Mesothelial cell of epicardium (in vitro differentiated cells): ENCODE measurements around the gene DOK6. TPM values are rescaled to one million over a fixed set of nuclear protein-coding genes. Genes with fewer than 3 reads are reported as not detected.

Source experiments
- DNase-seq, 2 experiments: peaks; one replicate each; pipeline ENCODE4 v3.0.0; 2021; ENCODE audit warnings: low spot score in 2 of 2; ENCODE audit not compliant: unreplicated experiment in 2 of 2
- H3K27ac Mint-ChIP-seq: 2 replicates; pipeline ENCODE4 v1.8.0; 2021; ENCODE audit warnings: mixed read lengths
- H3K27me3 Mint-ChIP-seq: 2 replicates; pipeline ENCODE4 v1.8.0; 2021; ENCODE audit warnings: low read depth, mixed read lengths
- H3K36me3 Mint-ChIP-seq: 2 replicates; pipeline ENCODE4 v1.8.0; 2021; ENCODE audit warnings: mixed read lengths
- H3K4me1 Mint-ChIP-seq: 2 replicates; pipeline ENCODE4 v1.8.0; 2021; ENCODE audit warnings: mixed read lengths
- H3K4me3 Mint-ChIP-seq: 2 replicates; pipeline ENCODE4 v1.8.0; 2021; ENCODE audit warnings: mild to moderate bottlenecking, moderate library complexity, mixed read lengths
- H3K9me3 Mint-ChIP-seq: 2 replicates; pipeline ENCODE4 v1.8.0; 2021; ENCODE audit warnings: mixed read lengths
- total RNA-seq: library from RNA; stranded (reverse); gene quantifications from 3 replicates; pipeline ENCODE4 v1.2.1, GENCODE V29; 2021
- TF ChIP-seq, protein P1 (sequence below): fragments of 200-600 bp; sonication (generic); IDR thresholded peaks from one replicate; pipeline ENCODE4 v1.5.0; 2021; ENCODE audit warnings: antibody characterized with exemption; ENCODE audit not compliant: unreplicated experiment

Gene DOK6
- total RNA-seq, 1 donor from 2014 or later: 4.9 TPM

DNA sequence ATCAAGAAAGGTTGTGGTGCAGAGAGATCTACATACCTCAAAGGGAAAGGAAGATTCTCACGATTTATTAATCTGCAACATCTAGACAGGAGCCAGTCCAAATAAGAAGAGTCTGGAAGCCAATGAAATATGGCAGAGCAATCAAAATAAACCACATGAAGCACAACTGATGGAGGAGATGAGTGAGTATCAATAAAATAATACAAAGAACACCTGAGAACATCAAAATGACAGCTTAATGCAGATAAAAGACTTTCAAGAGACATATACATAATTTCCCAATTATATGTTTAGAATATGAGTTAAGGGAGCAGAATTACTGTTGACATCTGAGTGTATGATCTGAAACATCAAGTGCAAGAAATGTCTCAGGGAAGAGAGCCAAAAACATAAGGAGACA, 12.5 kb upstream of the DOK6 start:
- no peak overlapping the region for H3K27ac Mint-ChIP-seq
- TF ChIP-seq, protein P1, sequence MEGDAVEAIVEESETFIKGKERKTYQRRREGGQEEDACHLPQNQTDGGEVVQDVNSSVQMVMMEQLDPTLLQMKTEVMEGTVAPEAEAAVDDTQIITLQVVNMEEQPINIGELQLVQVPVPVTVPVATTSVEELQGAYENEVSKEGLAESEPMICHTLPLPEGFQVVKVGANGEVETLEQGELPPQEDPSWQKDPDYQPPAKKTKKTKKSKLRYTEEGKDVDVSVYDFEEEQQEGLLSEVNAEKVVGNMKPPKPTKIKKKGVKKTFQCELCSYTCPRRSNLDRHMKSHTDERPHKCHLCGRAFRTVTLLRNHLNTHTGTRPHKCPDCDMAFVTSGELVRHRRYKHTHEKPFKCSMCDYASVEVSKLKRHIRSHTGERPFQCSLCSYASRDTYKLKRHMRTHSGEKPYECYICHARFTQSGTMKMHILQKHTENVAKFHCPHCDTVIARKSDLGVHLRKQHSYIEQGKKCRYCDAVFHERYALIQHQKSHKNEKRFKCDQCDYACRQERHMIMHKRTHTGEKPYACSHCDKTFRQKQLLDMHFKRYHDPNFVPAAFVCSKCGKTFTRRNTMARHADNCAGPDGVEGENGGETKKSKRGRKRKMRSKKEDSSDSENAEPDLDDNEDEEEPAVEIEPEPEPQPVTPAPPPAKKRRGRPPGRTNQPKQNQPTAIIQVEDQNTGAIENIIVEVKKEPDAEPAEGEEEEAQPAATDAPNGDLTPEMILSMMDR: no peak
- H3K27me3 Mint-ChIP-seq: peaks cover under 1% of the 10 kb centered on the region
- DNase-seq: no peak
- H3K4me3 Mint-ChIP-seq: no peak overlapping the region
- no peaks in the 10 kb centered on the region for H3K36me3 Mint-ChIP-seq
- H3K4me1 Mint-ChIP-seq: no peaks in the 10 kb centered on the region
- H3K9me3 Mint-ChIP-seq: no peaks in the 10 kb centered on the region

DNA sequence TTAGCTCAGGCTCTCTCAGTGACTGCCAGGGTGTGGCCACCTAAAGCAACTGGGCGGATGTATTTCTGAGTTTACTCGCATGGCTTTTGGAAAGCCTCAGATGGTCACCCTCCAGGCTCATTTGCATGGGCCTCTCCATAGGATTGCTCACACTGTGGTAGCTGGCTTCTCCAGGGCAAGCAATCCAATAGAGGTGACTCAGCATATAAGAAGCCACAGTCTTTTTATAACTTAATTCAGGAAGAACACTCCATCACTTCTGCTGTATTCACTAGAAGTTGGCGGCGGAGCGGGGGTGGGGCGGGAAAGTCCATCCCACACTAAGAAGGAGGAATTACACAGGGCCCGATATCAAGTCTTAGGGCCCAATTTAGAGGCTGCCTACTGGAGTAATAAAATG, 3.6 kb upstream of the DOK6 start:
- Mint-ChIP-seq H3K4me1 (peaks cover 15% of the 10 kb centered on the region), H3K27ac (no peak overlapping the region), H3K27me3 (peaks cover 46% of the 10 kb centered on the region), H3K36me3 (no peaks in the 10 kb centered on the region), H3K9me3 (peaks cover 3% of the 10 kb centered on the region), H3K4me3 (no peak overlapping the region)
- no peak for DNase-seq
- TF ChIP-seq, protein P1: no peak

DNA sequence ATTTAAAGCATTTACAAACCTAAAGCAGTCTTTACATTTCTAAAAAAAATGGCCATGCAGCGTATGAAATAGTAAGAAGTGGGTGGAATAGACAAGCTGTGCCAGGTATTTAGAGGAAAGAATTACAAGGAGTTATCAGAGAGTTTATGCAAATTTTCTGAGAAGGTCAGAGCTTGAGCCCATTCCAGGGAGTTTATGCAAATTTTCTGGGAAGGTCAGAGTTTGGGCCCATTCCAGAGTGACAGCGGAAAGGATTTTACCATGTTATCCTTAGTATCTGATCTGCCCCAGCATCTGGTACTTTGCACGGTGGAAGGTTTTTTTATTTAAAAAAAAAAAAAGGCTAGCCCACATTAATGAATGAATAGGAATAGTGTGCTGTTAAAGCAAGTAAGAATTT, 1.4 kb upstream of the DOK6 start:
- H3K27me3 Mint-ChIP-seq: peaks cover 66% of the 10 kb centered on the region
- peaks cover 22% of the 10 kb centered on the region for H3K4me1 Mint-ChIP-seq
- H3K27ac Mint-ChIP-seq: no peak overlapping the region
- no peak for DNase-seq
- TF ChIP-seq, protein P1: no peak
- H3K9me3 Mint-ChIP-seq: peaks cover 3% of the 10 kb centered on the region
- H3K36me3 Mint-ChIP-seq: no peaks in the 10 kb centered on the region
- no peak overlapping the region for H3K4me3 Mint-ChIP-seq

DNA sequence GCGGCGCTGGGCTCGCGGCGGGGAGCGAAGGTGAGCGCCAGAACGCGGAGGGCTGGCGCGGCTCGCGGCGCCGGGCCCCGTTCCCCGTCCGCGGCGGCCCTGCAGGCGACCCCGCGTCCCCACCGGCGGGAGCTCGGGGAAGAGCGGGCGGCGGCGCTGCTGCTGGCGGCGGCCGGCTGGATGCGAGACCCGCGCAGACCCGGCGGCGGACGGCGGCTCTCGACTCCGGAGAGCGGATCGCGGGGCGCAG, 213 bp downstream of the DOK6 start:
- H3K27me3 Mint-ChIP-seq: peaks cover 70% of the 10 kb centered on the region
- H3K4me1 Mint-ChIP-seq: peaks cover 22% of the 10 kb centered on the region
- TF ChIP-seq, protein P1: no peak
- H3K9me3 Mint-ChIP-seq: peaks cover 1% of the 10 kb centered on the region
- no peaks in the 10 kb centered on the region for H3K36me3 Mint-ChIP-seq
- peak overlapping the region; percentile 76 for H3K4me3 Mint-ChIP-seq
- peak; percentile 27 to 49 for DNase-seq
- no peak overlapping the region for H3K27ac Mint-ChIP-seq

DNA sequence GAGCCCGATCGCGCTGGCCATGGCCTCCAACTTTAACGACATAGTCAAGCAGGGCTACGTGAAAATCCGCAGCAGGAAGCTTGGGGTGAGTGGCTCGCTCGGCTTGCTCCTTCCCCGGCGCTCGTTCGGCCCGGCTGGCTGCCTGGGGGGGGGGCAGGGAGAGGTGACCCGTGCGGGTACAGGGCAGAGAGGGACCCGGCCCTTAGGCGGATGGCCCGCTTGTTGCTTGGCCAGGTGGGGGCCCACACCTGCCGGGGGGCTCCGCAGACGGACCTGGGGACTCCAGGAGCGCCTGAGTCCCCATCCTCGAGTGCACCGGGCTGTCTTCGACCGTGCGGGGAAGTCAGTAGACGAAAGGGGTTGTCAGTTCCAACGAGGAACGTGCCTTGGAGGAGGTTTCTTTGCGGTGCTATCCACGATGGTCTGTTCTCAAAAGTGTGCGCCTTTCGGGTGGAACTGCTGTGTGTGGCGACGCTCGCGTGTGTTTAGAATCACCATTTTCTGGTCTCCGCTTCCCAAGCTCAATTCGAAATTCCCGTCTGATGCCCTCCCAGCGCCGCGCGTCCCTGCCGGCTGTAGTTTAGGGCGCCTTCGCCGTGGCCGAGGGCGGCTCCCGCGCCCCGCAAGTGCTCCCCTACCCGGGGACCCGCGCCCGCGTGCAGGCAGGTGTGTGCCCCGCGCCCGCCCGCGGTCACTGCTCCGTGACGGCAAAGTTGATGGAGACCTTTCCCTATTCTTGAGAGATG, 711 bp downstream of the DOK6 start:
- Mint-ChIP-seq H3K4me1 (peaks cover 25% of the 10 kb centered on the region), H3K4me3 (peak overlapping the region; percentile 76), H3K36me3 (no peaks in the 10 kb centered on the region), H3K9me3 (no peaks in the 10 kb centered on the region), H3K27ac (no peak overlapping the region), H3K27me3 (peaks cover 72% of the 10 kb centered on the region)
- TF ChIP-seq, protein P1: no peak
- DNase-seq: peak in 1 of 2 experiments; percentile 48

DNA sequence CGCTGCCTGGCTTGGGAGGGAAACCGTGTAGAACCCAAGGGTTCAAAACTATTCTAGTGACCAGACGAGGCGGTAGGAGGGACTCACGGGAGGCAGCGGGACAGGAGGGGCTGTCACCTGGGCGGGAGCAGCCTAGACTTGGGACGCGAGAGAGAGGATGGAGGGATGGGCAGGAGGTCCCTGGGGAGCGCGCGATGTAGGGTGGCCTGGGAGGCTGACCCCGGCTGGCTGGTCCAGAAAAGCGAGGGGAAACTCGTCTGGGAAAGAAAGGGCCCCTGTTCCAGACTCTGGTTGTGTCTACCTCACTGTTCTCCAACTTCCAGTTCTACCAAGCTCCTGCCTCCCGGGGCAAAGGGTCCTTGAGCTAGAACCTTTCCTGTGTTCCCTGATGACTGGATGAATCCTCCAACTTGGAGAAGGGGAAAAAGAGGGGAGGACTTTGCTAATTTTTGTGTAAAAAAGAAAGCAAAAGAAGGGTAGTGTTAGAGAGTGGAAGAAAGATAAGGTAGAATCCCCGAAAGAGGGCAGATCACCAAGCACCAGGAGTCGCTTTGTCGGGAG, 1.4 kb downstream of the DOK6 start:
- TF ChIP-seq, protein P1: no peak
- H3K27ac Mint-ChIP-seq: no peak overlapping the region
- H3K4me3 Mint-ChIP-seq: peak overlapping the region; percentile 76
- no peak for DNase-seq
- H3K4me1 Mint-ChIP-seq: peaks cover 26% of the 10 kb centered on the region
- H3K36me3 Mint-ChIP-seq: no peaks in the 10 kb centered on the region
- H3K27me3 Mint-ChIP-seq: peaks cover 71% of the 10 kb centered on the region
- no peaks in the 10 kb centered on the region for H3K9me3 Mint-ChIP-seq
